Glutamatergic neuron (in vitro differentiated cells): ENCODE measurements around the gene RAB14. TPM values are rescaled to one million over a fixed set of nuclear protein-coding genes. Genes with fewer than 3 reads are reported as not detected.

Source experiments
- DNase-seq: peaks from one replicate; pipeline ENCODE4 v3.0.0; 2022
- H3K27ac Mint-ChIP-seq: one replicate; pipeline ENCODE4 v1.8.0; 2020; ENCODE audit warnings: mild to moderate bottlenecking, mixed read lengths, inconsistent platforms; ENCODE audit not compliant: unreplicated experiment
- H3K27me3 Mint-ChIP-seq: one replicate; pipeline ENCODE4 v1.8.0; 2020; ENCODE audit warnings: mild to moderate bottlenecking, moderate library complexity, mixed read lengths, inconsistent platforms; ENCODE audit not compliant: unreplicated experiment
- H3K36me3 Mint-ChIP-seq: one replicate; pipeline ENCODE4 v1.8.0; 2020; ENCODE audit warnings: mild to moderate bottlenecking, mixed read lengths, inconsistent platforms; ENCODE audit not compliant: unreplicated experiment
- H3K4me1 Mint-ChIP-seq: one replicate; pipeline ENCODE4 v1.8.0; 2020; ENCODE audit warnings: mild to moderate bottlenecking, low read depth, mixed read lengths, inconsistent platforms; ENCODE audit not compliant: unreplicated experiment
- H3K4me3 Mint-ChIP-seq: one replicate; pipeline ENCODE4 v1.8.0; 2020; ENCODE audit warnings: mild to moderate bottlenecking, mixed read lengths, inconsistent platforms; ENCODE audit not compliant: unreplicated experiment
- H3K9me3 Mint-ChIP-seq: one replicate; pipeline ENCODE4 v1.8.0; 2020; ENCODE audit warnings: mild to moderate bottlenecking, moderate library complexity, mixed read lengths, inconsistent platforms; ENCODE audit not compliant: unreplicated experiment
- CTCF ChIP-seq: fragments of 200-600 bp; sonication (generic); IDR thresholded peaks from one replicate; pipeline ENCODE4 v1.5.0; 2021; ENCODE audit not compliant: partially characterized antibody, unreplicated experiment
- total RNA-seq: library from RNA; stranded (reverse); fragmentation: NEBNext Ultra II Directional; extraction: Animal tissue kit (Norgen Biotek cat#: 25700); gene quantifications from one replicate; pipeline ENCODE4 v1.2.1, GENCODE V29; 2021; ENCODE audit not compliant: unreplicated experiment

Gene RAB14
- total RNA-seq, 1 donor from 2014 or later = 50.7 TPM

GRCh38 chr9:121220996-121221663, 19.5 kb upstream of the RAB14 start:
- Mint-ChIP-seq H3K27me3 (no peaks in the 10 kb centered on the region), H3K4me3 (no peak overlapping the region), H3K9me3 (no peaks in the 10 kb centered on the region), H3K27ac (no peak overlapping the region), H3K4me1 (peaks cover 11% of the 10 kb centered on the region), H3K36me3 (no peaks in the 10 kb centered on the region)
- no peak for TF ChIP-seq CTCF
- peak; percentile 22 for DNase-seq

- no peak for TF ChIP-seq CTCF
- H3K4me1 Mint-ChIP-seq = peaks cover 11% of the 10 kb centered on the region
- DNase-seq = no peak
- H3K27ac Mint-ChIP-seq = no peak overlapping the region
- no peaks in the 10 kb centered on the region for H3K27me3 Mint-ChIP-seq
- H3K9me3 Mint-ChIP-seq = no peaks in the 10 kb centered on the region
- no peaks in the 10 kb centered on the region for H3K36me3 Mint-ChIP-seq
- H3K4me3 Mint-ChIP-seq = no peak overlapping the region
Measured at GRCh38 chr9:121219530-121219929, 17.9 kb upstream of the RAB14 start.

GRCh38 chr9:121218357-121219027, 16.8 kb upstream of the RAB14 start:
- no peaks in the 10 kb centered on the region for H3K36me3 Mint-ChIP-seq
- peaks cover 11% of the 10 kb centered on the region for H3K4me1 Mint-ChIP-seq
- H3K4me3 Mint-ChIP-seq = no peak overlapping the region
- DNase-seq = no peak
- H3K9me3 Mint-ChIP-seq = no peaks in the 10 kb centered on the region
- no peak for TF ChIP-seq CTCF
- H3K27me3 Mint-ChIP-seq = peaks cover 2% of the 10 kb centered on the region
- no peak overlapping the region for H3K27ac Mint-ChIP-seq

- no peak overlapping the region for H3K27ac Mint-ChIP-seq
- no peaks in the 10 kb centered on the region for H3K9me3 Mint-ChIP-seq
- no peak overlapping the region for H3K4me3 Mint-ChIP-seq
- H3K4me1 Mint-ChIP-seq = peaks cover 11% of the 10 kb centered on the region
- peaks cover 2% of the 10 kb centered on the region for H3K27me3 Mint-ChIP-seq
- H3K36me3 Mint-ChIP-seq = no peaks in the 10 kb centered on the region
- no peak for TF ChIP-seq CTCF
- no peak for DNase-seq
Measured at GRCh38 chr9:121217609-121218292, 16.1 kb upstream of the RAB14 start.
